Fibroblast of upper back skin (primary cell): ENCODE results near the gene IBA57.
"Not testable (repeated sequence)": the region's sequence is repeated elsewhere in the genome, so short reads cannot be mapped to it uniquely, and the experiment has no call there.

Source experiments
- DNase-seq: peaks from one replicate; pipeline ENCODE4 v3.0.0-alpha.2; 2013

IBA57 gene

GRCh38 chr1:228174482-228175315, 9.1 kb downstream of the IBA57 start:
- no peak for DNase-seq

- DNase-seq, result no peak
Measured at GRCh38 chr1:228175316-228176023, 9.9 kb downstream of the IBA57 start.

GRCh38 chr1:228176024-228176395, 10.4 kb downstream of the IBA57 start:
- no peak for DNase-seq

DNA sequence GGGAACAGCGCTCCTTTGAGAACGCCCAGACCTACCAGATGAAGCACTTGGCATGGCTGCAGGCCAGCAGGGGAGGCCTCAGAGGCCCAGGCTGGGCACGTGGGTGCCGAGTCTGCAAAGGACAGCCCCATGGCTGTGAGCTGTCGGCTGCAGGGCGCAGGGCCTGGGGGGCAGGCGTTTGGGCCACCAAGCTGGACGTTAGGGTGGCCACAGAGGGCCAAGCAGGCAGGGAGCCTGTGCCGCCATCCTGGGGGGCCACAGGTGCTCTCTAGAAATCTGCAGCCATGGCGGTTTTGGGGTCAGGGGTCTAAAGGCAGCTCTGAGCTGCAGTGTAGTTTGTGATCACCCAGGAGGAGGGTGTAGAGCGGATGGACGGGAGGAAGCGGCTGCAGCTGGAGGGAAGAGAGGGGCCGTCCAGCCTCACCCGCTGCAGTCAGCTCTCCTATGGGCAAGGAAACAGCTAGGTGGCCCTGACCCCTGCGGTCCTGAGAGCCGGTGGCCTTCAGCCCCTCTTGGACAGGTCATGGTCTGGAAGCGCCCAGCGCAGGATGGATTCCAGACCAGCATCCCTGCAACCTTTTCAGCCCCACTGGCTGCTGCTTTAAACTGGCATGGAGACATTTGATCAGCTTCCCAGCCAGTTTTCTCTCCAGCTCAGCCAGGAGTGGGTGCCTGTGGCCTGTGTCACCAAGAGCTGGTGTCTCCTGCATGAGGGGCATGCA, 11.0 kb downstream of the IBA57 start:
- no peak for DNase-seq

- DNase-seq, result no peak
Measured at GRCh38 chr1:228177183-228177475, 11.5 kb downstream of the IBA57 start.

DNA sequence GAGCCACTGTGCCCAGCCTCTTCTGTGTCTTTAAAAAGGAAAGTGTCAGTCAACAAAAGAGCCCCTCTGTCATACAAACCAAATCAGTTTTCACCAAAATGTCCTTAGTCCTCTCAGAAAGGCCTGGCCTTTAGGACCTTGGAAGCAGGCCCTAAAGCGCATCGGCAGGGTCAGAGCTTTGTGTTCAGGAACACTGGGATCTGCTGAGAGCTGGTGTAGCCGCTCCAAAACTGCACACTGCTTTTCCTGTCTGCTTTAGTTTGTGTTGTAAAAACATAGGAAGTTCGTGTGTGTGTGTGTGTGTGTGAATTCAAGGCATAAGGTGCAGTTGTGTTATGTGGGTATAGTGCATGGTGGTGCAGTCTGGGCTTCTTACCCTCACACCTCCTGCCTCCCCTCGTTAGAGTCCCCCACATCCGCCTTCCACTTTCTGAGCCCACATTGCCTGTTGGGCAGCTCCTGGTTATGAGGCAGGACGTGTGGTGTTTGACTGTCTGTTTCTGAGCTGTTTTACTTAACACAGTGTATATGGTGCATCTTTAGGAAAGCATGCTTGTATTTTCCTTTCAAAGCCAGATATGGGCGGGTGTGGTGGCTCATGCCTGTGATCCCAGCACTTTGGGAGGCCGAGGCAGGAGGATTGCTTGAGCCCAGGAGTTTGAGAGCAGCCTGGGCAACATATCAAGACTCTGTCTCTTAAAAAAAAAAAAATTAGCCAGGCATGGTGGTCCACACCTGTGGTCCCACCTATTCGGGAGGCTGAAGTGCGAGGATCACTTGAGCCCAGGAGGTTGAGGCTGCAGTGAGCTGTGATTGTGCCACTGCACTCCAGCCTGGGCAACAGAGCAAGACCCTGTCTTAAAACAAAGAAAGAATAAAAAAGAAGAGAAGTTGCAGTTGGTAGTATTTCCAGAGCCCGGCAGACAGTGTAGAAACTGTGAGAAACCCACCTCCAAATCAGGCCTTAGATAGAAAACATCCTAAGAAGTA, 12.4 kb downstream of the IBA57 start:
- no peak for DNase-seq

DNA sequence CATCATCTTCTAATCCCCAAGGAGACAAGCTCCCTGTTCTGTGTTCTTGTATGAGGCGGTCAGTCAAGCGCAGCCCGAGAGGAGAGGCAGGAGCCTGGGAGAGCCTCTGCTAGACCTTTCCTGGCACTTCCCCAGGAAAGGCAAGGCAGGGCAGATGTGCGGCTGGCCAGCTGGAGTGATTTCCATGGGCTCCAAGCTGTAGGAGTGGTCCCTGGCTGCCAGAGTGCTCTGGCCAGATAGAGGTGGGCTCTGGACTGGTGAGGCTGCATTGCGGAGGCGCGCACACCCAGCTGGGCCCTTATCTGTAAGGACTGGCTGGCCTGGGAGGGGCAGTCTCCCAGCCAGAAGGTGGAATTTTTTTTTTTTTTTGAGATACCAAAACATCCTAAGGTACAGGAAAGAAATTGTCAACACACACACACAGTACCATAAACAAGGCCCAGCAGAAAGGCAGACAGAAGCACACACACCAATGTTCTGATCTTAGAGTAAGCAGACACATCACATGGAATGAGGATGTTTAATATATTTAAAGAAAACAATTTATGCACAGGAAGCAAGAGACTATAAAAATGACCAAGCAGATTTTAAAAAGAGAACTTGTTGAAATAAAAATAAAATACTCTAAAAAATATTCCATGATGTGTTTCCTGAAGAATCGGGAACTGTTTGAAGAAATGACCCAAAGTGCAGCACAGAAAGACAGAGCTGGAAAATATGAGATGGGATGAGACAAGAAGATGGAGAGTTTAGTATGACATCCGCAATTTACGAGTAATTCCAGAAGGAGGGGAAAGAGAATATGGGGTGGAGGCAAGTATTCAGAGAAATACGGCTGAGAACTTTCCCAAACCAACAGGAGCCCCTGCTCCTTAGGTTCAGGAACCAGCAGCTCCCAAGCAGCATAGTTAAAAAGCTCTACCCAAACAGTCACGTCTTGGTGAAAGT, 13.4 kb downstream of the IBA57 start:
- no peak for DNase-seq

DNA sequence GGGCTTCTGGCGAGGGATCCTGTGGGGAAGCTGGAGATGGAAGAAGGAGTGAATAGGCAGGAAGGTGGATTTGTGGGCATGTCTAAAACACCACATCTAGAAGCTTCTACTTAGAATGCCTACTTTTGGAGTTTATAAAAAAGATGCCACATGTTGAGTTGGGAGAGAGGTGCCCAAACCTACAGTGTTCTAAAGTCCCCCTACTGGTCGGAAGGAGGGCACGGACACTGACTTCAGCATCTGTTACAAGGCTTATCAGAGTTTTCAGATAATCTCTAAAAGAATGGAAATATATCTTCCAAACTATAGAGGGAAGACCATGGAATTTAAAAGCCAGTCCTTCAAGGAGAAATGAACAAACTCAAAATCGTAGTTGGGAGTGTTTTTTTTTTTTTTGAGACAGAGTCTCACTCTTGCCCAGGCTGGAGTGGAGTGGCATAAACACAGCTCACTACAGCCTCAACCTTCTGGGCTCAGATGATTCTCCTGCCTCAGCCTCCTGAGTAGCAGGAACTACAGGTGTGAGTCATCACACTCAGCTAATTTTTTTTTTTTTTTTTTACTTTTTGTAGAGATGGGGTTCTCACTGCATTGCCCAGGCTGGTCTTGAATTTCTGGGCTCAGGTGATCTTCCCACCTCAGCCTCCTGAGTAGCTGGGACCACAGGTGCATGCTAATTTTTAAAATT, 14.8 kb downstream of the IBA57 start:
- no peak for DNase-seq

GRCh38 chr1:228180959-228181644, 15.5 kb downstream of the IBA57 start:
- DNase-seq, result no peak

- no peak for DNase-seq
Measured at GRCh38 chr1:228181645-228182034, 16.0 kb downstream of the IBA57 start.

DNA sequence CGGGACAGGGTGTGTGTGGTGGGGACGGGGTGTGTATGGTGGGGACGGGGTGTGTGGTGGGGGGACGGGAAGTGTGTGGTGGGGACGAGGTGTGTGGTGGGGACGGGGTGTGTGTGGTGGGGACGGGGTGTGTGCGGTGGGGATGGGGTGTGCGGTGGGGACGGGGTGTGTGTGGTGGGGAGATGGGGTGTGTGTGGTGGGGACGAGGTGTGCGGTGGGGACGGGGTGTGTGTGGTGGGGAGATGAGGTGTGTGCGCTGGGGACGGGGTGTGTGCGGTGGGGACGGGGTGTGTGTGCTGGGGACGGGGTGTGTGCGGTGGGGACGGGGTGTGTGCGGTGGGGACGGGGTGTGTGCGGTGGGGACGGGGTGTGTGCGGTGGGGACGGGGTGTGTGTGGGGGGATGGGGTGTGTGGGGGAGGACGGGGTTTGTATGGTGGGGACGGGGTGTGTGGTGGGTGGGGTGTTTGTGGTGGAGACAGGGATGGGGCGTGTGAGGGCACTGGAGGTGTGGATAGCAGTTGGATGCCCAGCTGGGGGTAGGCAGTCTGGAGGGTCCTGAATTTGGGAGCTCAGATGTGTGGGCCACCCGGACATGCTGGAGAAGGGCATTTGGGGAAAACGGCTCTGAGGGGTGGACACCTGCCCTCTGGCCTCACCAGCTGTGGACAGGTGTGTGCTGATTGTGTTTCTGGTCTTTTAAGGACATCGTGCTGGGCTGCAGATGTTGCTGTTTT, 16.9 kb downstream of the IBA57 start:
- DNase-seq, result no peak

DNA sequence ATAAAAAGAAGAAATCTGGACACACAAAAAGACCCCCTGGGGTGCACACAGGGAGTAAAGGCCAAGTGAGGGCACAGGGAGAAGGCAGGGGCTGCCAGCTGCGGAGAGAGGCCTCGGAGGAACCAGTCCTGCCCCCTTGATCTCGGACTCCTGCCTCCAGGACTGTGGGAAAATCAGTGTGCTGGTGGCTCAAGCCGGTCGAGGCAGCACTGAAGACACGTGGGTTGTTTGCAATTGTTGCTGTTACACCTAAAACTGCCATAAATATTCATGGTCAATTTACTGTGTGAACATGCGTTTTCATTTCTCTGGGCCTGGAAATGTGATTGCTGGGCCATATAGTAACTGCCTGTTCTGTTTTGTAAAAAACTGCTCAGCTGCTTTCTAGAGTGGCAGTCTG, 18.5 kb downstream of the IBA57 start:
- DNase-seq, result no peak

GRCh38 chr1:228185641-228185965, 20.0 kb downstream of the IBA57 start:
- no peak for DNase-seq

DNA sequence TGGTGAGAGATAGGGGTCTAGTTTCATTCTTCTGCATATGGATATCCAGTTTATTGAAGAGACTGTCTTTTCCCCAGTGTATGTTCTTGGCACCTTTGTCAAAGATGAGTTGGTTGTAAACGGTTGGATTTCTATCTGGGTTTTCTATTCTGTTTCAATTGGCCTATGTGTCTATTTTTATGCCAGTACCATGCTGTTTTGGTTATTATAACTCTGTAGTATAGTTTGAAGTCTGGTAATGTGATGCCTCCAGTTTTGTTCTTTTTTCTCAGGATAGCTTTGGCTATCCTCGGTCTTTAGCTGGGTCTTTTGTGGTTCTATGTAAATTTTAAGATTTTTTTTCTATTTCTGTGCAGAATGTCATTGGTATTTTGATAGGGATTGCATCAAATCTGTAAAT, 22.6 kb downstream of the IBA57 start:
- DNase-seq, result not testable (repeated sequence)

DNA sequence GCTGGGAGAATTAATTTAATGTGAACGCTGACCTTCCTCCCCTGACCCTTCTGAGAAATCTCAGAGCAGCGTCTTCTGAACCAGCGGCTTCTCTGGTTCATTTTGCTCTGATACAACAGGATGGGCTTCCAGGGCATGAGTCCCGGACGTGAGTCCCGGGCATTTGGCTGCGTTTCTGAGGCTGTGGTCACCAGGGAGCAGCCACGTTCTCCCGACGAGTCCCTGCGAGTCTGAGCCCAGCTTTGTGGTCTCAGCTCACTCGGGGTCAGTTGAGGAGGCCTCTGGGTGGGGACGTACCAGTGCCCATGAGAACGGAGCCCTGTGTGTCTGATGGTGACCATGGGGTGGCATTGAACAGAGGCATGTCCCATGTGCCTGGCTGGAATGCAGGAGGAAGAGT, 24.6 kb downstream of the IBA57 start:
- DNase-seq, result no peak

DNA sequence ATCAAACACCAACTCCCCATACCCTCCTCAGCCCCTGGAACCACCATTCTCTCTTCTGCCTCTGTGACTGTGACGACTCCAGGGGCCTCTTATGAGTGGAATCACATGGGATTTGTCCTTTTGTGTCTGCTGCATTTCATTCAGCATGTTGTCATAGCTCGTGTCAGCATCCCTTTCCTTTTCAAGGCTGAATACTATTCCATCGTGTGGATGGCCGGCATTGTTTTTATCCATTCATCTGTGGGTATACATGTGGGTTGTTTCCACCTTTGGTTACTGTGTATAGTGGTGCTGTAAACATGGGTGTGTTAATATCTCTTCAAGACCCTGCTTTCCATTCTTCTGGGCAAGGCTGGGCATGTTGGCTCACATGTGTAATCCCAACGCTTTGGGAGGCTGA, 25.2 kb downstream of the IBA57 start:
- no peak for DNase-seq

- no peak for DNase-seq
Measured at GRCh38 chr1:228194436-228194835, 28.8 kb downstream of the IBA57 start.

DNA sequence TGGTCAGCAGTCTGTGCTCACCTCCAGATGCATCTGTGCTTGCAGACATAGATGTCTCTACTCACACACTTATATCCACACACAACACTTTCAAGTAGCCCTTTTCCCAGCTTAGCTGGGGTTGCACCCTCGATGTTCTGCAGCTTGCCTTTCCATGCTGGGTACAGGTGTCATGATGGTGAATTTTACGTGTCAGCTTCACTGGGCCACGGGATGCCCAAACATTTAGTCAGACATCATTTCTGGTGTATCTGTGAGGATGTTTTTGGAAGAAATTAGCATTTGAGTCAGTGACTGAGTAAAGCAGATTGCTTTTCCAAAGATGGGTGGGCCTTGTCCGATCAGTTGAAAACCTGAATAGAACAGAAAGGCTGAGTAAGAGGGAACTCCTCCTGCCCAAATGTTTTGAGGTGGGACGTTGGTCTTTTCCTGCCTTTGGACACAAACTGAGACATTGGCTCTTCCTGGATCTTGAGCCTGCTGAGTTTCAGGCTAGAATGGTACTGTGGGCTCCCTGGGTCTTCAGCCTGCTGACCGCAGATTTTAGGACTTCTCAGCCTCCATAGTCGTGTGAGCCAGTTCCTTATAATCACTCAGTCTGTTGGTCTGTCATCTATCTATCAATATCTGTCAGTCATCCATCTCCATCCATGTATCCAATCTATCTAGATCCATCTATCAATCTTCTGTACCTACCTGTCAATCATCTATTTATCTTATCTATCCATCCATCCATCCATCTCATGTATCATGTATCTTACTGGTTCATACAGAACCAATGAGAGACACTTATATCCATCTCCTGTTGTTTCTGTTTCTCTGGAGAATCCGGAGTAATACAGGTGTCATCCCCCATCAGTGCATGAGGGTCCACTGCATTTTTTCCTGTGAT, 29.6 kb downstream of the IBA57 start:
- DNase-seq, result no peak
